Measurements from ENCODE around the gene PRKAR2A.
"Not testable (repeated sequence)": the region's sequence is repeated elsewhere in the genome, so short reads cannot be mapped to it uniquely, and the experiment has no call there.

Gene PRKAR2A

GRCh38 chr3:48782046-48782445 is 65.6 kb downstream of the PRKAR2A start:
- DNase-seq (ENCODE audit: extremely low read depth in 1 of 2, low read depth in 1 of 2): no peak

- not testable (repeated sequence) for DNase-seq (ENCODE audit: extremely low read depth in 1 of 2, low read depth in 1 of 2)
Observed at GRCh38 chr3:48778565-48778964, 69.1 kb downstream of the PRKAR2A start.

- DNase-seq (ENCODE audit: extremely low read depth in 1 of 2, low read depth in 1 of 2): no peak
Observed at GRCh38 chr3:48776854-48777253, 70.8 kb downstream of the PRKAR2A start.

- DNase-seq (ENCODE audit: extremely low read depth in 1 of 2, low read depth in 1 of 2): no peak
Observed at GRCh38 chr3:48770192-48770502, 77.5 kb downstream of the PRKAR2A start.

GRCh38 chr3:48765376-48765775 is 82.3 kb downstream of the PRKAR2A start:
- no peak for DNase-seq (ENCODE audit: extremely low read depth in 1 of 2, low read depth in 1 of 2)

GRCh38 chr3:48762816-48763215 is 84.9 kb downstream of the PRKAR2A start:
- DNase-seq (ENCODE audit: extremely low read depth in 1 of 2, low read depth in 1 of 2): no peak

- not testable (repeated sequence) for DNase-seq (ENCODE audit: extremely low read depth in 1 of 2, low read depth in 1 of 2)
Observed at GRCh38 chr3:48759991-48760540, 87.6 kb downstream of the PRKAR2A start.

- not testable (repeated sequence) for DNase-seq (ENCODE audit: extremely low read depth in 1 of 2, low read depth in 1 of 2)
Observed at GRCh38 chr3:48759531-48759930, 88.1 kb downstream of the PRKAR2A start.

GRCh38 chr3:48759071-48759470 is 88.6 kb downstream of the PRKAR2A start:
- DNase-seq (ENCODE audit: extremely low read depth in 1 of 2, low read depth in 1 of 2): no peak

GRCh38 chr3:48756640-48757039 is 91.0 kb downstream of the PRKAR2A start:
- peak in 1 of 2 donors; percentile 47 for DNase-seq (ENCODE audit: extremely low read depth in 1 of 2, low read depth in 1 of 2)

GRCh38 chr3:48750856-48751255 is 96.8 kb downstream of the PRKAR2A start:
- DNase-seq (ENCODE audit: extremely low read depth in 1 of 2, low read depth in 1 of 2): no peak

- no peak for DNase-seq (ENCODE audit: extremely low read depth in 1 of 2, low read depth in 1 of 2)
Observed at GRCh38 chr3:48748754-48749153, 98.9 kb downstream of the PRKAR2A start.

- no peak for DNase-seq (ENCODE audit: extremely low read depth in 1 of 2, low read depth in 1 of 2)
Observed at GRCh38 chr3:48747706-48748105, 100.0 kb downstream of the PRKAR2A start.

- no peak for DNase-seq (ENCODE audit: extremely low read depth in 1 of 2, low read depth in 1 of 2)
Observed at GRCh38 chr3:48747015-48747615, 100.6 kb downstream of the PRKAR2A start.

GRCh38 chr3:48743773-48744172 is 103.9 kb downstream of the PRKAR2A start:
- DNase-seq (ENCODE audit: extremely low read depth in 1 of 2, low read depth in 1 of 2): no peak

GRCh38 chr3:48741226-48741625 is 106.4 kb downstream of the PRKAR2A start:
- DNase-seq (ENCODE audit: extremely low read depth in 1 of 2, low read depth in 1 of 2): not testable (repeated sequence)

GRCh38 chr3:48739955-48740823 is 107.5 kb downstream of the PRKAR2A start:
- DNase-seq (ENCODE audit: extremely low read depth in 1 of 2, low read depth in 1 of 2): peak; percentile 34 to 43

- DNase-seq (ENCODE audit: extremely low read depth in 1 of 2, low read depth in 1 of 2): no peak
Observed at GRCh38 chr3:48739617-48739954, 108.1 kb downstream of the PRKAR2A start.

- DNase-seq (ENCODE audit: extremely low read depth in 1 of 2, low read depth in 1 of 2): no peak
Observed at GRCh38 chr3:48738926-48739616, 108.6 kb downstream of the PRKAR2A start.

- DNase-seq (ENCODE audit: extremely low read depth in 1 of 2, low read depth in 1 of 2): no peak
Observed at GRCh38 chr3:48738144-48738536, 109.5 kb downstream of the PRKAR2A start.

- DNase-seq (ENCODE audit: extremely low read depth in 1 of 2, low read depth in 1 of 2): not testable (repeated sequence)
Observed at GRCh38 chr3:48735075-48735767, 112.5 kb downstream of the PRKAR2A start.

Measured in stimulated activated CD8-positive, alpha-beta memory T cell treated with anti-CD3 and anti-CD28 coated beads, Interleukin-7, amount 100 ng/mL, for 48 hours (primary cell).